ENCODE results near the gene VOPP1.

VOPP1 gene

GRCh38 chr7:55469721-55470120 lies 102.6 kb downstream of the VOPP1 start:
- 67% methylated on average over 3 of the region's 3 CpGs for WGBS
- Histone ChIP-seq H2BK12ac (ENCODE audit: low read length in 2 of 2) (no peak overlapping the region), H3K4me3 (ENCODE audit: insufficient read depth in 1 of 2, low read depth in 1 of 2, low read length in 2 of 2) (no peak overlapping the region), H2AFZ (ENCODE audit: low read depth, low read length) (no peak overlapping the region), H3K27ac (ENCODE audit: low read length, poor library complexity, severe bottlenecking) (no peak overlapping the region), H3K27me3 (ENCODE audit: control insufficient read depth in 1 of 2, insufficient read depth in 1 of 2, low read length in 2 of 2) (no peaks in the 10 kb centered on the region), H3K4ac (ENCODE audit: low read depth in 1 of 2, low read length in 2 of 2) (no peak overlapping the region), H2AK5ac (ENCODE audit: low read length, severe bottlenecking) (no peak overlapping the region), H4K8ac (ENCODE audit: low read length) (no peak overlapping the region), H2BK15ac (ENCODE audit: low read depth, poor library complexity, severe bottlenecking) (no peak overlapping the region), H3K9ac (ENCODE audit: low read length) (no peak overlapping the region), H3K36me3 (ENCODE audit: control insufficient read depth in 1 of 2, insufficient read depth in 2 of 2, low read depth in 1 of 2, low read length in 2 of 2) (peaks cover 35 to 70% of the 10 kb centered on the region in 2 experiments), H3K9me3 (ENCODE audit: control insufficient read depth, low read length) (peaks cover 2% of the 10 kb centered on the region), H2BK5ac (ENCODE audit: low read depth, low read length, poor library complexity, severe bottlenecking) (no peak overlapping the region), H3K14ac (ENCODE audit: low read length in 2 of 2) (no peak overlapping the region), H3K4me1 (ENCODE audit: control insufficient read depth, insufficient read depth, low read depth, low read length) (peaks cover 11% of the 10 kb centered on the region), H3K79me1 (replicated peaks; ENCODE audit: low read length, poor library complexity, severe bottlenecking) (peaks cover 38% of the 10 kb centered on the region), H3K18ac (ENCODE audit: low read depth in 1 of 2, low read length in 2 of 2) (no peak overlapping the region), H4K91ac (ENCODE audit: low read length) (no peak overlapping the region), H3K23ac (ENCODE audit: low read length in 2 of 2) (no peak overlapping the region), H2BK120ac (ENCODE audit: low read depth, low read length) (no peak overlapping the region), H3K4me2 (ENCODE audit: low read length, poor library complexity, severe bottlenecking) (no peak overlapping the region)
- DNase-seq: no peak

- peaks cover 2% of the 10 kb centered on the region for H3K9me3 ChIP-seq (ENCODE audit: control insufficient read depth, low read length)
- DNase-seq: no peak
- no peak overlapping the region for H3K23ac ChIP-seq (ENCODE audit: low read length in 2 of 2)
- H3K4ac ChIP-seq (ENCODE audit: low read depth in 1 of 2, low read length in 2 of 2): no peak overlapping the region
- H3K4me3 ChIP-seq (ENCODE audit: insufficient read depth in 1 of 2, low read depth in 1 of 2, low read length in 2 of 2): no peak overlapping the region
- no peak overlapping the region for H2AK5ac ChIP-seq (ENCODE audit: low read length, severe bottlenecking)
- H4K8ac ChIP-seq (ENCODE audit: low read length): no peak overlapping the region
- H3K36me3 ChIP-seq (ENCODE audit: control insufficient read depth in 1 of 2, insufficient read depth in 2 of 2, low read depth in 1 of 2, low read length in 2 of 2): peaks cover 35 to 70% of the 10 kb centered on the region in 2 experiments
- no peak overlapping the region for H2BK15ac ChIP-seq (ENCODE audit: low read depth, poor library complexity, severe bottlenecking)
- H2BK5ac ChIP-seq (ENCODE audit: low read depth, low read length, poor library complexity, severe bottlenecking): no peak overlapping the region
- no peak overlapping the region for H3K18ac ChIP-seq (ENCODE audit: low read depth in 1 of 2, low read length in 2 of 2)
- no peak overlapping the region for H3K9ac ChIP-seq (ENCODE audit: low read length)
- no peak overlapping the region for H3K14ac ChIP-seq (ENCODE audit: low read length in 2 of 2)
- no peaks in the 10 kb centered on the region for H3K27me3 ChIP-seq (ENCODE audit: control insufficient read depth in 1 of 2, insufficient read depth in 1 of 2, low read length in 2 of 2)
- peaks cover 14% of the 10 kb centered on the region for H3K4me1 ChIP-seq (ENCODE audit: control insufficient read depth, insufficient read depth, low read depth, low read length)
- H2BK120ac ChIP-seq (ENCODE audit: low read depth, low read length): no peak overlapping the region
- peaks cover 36% of the 10 kb centered on the region for H3K79me1 ChIP-seq (replicated peaks; ENCODE audit: low read length, poor library complexity, severe bottlenecking)
- peak overlapping the region; percentile 17 for H3K27ac ChIP-seq (ENCODE audit: low read length, poor library complexity, severe bottlenecking)
- no peak overlapping the region for H2BK12ac ChIP-seq (ENCODE audit: low read length in 2 of 2)
- H4K91ac ChIP-seq (ENCODE audit: low read length): no peak overlapping the region
- H3K4me2 ChIP-seq (ENCODE audit: low read length, poor library complexity, severe bottlenecking): no peak overlapping the region
- WGBS: 100% methylated on average over 2 of the region's 2 CpGs
- H2AFZ ChIP-seq (ENCODE audit: low read depth, low read length): no peak overlapping the region
Measured at GRCh38 chr7:55469271-55469681, 103.0 kb downstream of the VOPP1 start.

GRCh38 chr7:55468495-55468894 lies 103.8 kb downstream of the VOPP1 start:
- H2AFZ ChIP-seq (ENCODE audit: low read depth, low read length): no peak overlapping the region
- no peaks in the 10 kb centered on the region for H3K27me3 ChIP-seq (ENCODE audit: control insufficient read depth in 1 of 2, insufficient read depth in 1 of 2, low read length in 2 of 2)
- H3K36me3 ChIP-seq (ENCODE audit: control insufficient read depth in 1 of 2, insufficient read depth in 2 of 2, low read depth in 1 of 2, low read length in 2 of 2): peaks cover 38 to 71% of the 10 kb centered on the region in 2 experiments
- H2BK15ac ChIP-seq (ENCODE audit: low read depth, poor library complexity, severe bottlenecking): no peak overlapping the region
- no peak overlapping the region for H4K91ac ChIP-seq (ENCODE audit: low read length)
- 98% methylated on average over 8 of the region's 8 CpGs for WGBS
- no peak overlapping the region for H2BK5ac ChIP-seq (ENCODE audit: low read depth, low read length, poor library complexity, severe bottlenecking)
- H3K23ac ChIP-seq (ENCODE audit: low read length in 2 of 2): no peak overlapping the region
- no peak overlapping the region for H3K14ac ChIP-seq (ENCODE audit: low read length in 2 of 2)
- H3K4me1 ChIP-seq (ENCODE audit: control insufficient read depth, insufficient read depth, low read depth, low read length): peaks cover 18% of the 10 kb centered on the region
- no peak overlapping the region for H3K4me2 ChIP-seq (ENCODE audit: low read length, poor library complexity, severe bottlenecking)
- no peak overlapping the region for H4K8ac ChIP-seq (ENCODE audit: low read length)
- no peak overlapping the region for H3K9ac ChIP-seq (ENCODE audit: low read length)
- peaks cover 6% of the 10 kb centered on the region for H3K9me3 ChIP-seq (ENCODE audit: control insufficient read depth, low read length)
- H2BK120ac ChIP-seq (ENCODE audit: low read depth, low read length): no peak overlapping the region
- no peak for DNase-seq
- no peak overlapping the region for H2AK5ac ChIP-seq (ENCODE audit: low read length, severe bottlenecking)
- H3K18ac ChIP-seq (ENCODE audit: low read depth in 1 of 2, low read length in 2 of 2): no peak overlapping the region
- H3K4me3 ChIP-seq (ENCODE audit: insufficient read depth in 1 of 2, low read depth in 1 of 2, low read length in 2 of 2): no peak overlapping the region
- H2BK12ac ChIP-seq (ENCODE audit: low read length in 2 of 2): no peak overlapping the region
- H3K79me1 ChIP-seq (replicated peaks; ENCODE audit: low read length, poor library complexity, severe bottlenecking): peaks cover 38% of the 10 kb centered on the region
- no peak overlapping the region for H3K27ac ChIP-seq (ENCODE audit: low read length, poor library complexity, severe bottlenecking)
- H3K4ac ChIP-seq (ENCODE audit: low read depth in 1 of 2, low read length in 2 of 2): no peak overlapping the region

GRCh38 chr7:55467047-55467593 lies 105.2 kb downstream of the VOPP1 start:
- H3K4ac ChIP-seq (ENCODE audit: low read depth in 1 of 2, low read length in 2 of 2): no peak overlapping the region
- H3K9ac ChIP-seq (ENCODE audit: low read length): no peak overlapping the region
- no peak overlapping the region for H2BK15ac ChIP-seq (ENCODE audit: low read depth, poor library complexity, severe bottlenecking)
- H3K27ac ChIP-seq (ENCODE audit: low read length, poor library complexity, severe bottlenecking): no peak overlapping the region
- DNase-seq: no peak
- no peak overlapping the region for H3K4me3 ChIP-seq (ENCODE audit: insufficient read depth in 1 of 2, low read depth in 1 of 2, low read length in 2 of 2)
- peaks cover 14% of the 10 kb centered on the region for H3K9me3 ChIP-seq (ENCODE audit: control insufficient read depth, low read length)
- WGBS: 99% methylated on average over 7 of the region's 7 CpGs
- H4K8ac ChIP-seq (ENCODE audit: low read length): no peak overlapping the region
- peaks cover 16% of the 10 kb centered on the region for H3K4me1 ChIP-seq (ENCODE audit: control insufficient read depth, insufficient read depth, low read depth, low read length)
- H3K79me1 ChIP-seq (replicated peaks; ENCODE audit: low read length, poor library complexity, severe bottlenecking): peaks cover 34% of the 10 kb centered on the region
- H2BK120ac ChIP-seq (ENCODE audit: low read depth, low read length): no peak overlapping the region
- H3K36me3 ChIP-seq (ENCODE audit: control insufficient read depth in 1 of 2, insufficient read depth in 2 of 2, low read depth in 1 of 2, low read length in 2 of 2): peaks cover 33 to 71% of the 10 kb centered on the region in 2 experiments
- no peaks in the 10 kb centered on the region for H3K27me3 ChIP-seq (ENCODE audit: control insufficient read depth in 1 of 2, insufficient read depth in 1 of 2, low read length in 2 of 2)
- H3K14ac ChIP-seq (ENCODE audit: low read length in 2 of 2): no peak overlapping the region
- no peak overlapping the region for H2AK5ac ChIP-seq (ENCODE audit: low read length, severe bottlenecking)
- no peak overlapping the region for H3K18ac ChIP-seq (ENCODE audit: low read depth in 1 of 2, low read length in 2 of 2)
- no peak overlapping the region for H2BK5ac ChIP-seq (ENCODE audit: low read depth, low read length, poor library complexity, severe bottlenecking)
- H2BK12ac ChIP-seq (ENCODE audit: low read length in 2 of 2): no peak overlapping the region
- no peak overlapping the region for H3K4me2 ChIP-seq (ENCODE audit: low read length, poor library complexity, severe bottlenecking)
- no peak overlapping the region for H2AFZ ChIP-seq (ENCODE audit: low read depth, low read length)
- H4K91ac ChIP-seq (ENCODE audit: low read length): no peak overlapping the region
- no peak overlapping the region for H3K23ac ChIP-seq (ENCODE audit: low read length in 2 of 2)
